ENCODE results near the gene HAGHL. TPM values are rescaled to one million over a fixed set of nuclear protein-coding genes. Genes with fewer than 3 reads are reported as not detected.

The HAGHL gene
- total and polyA plus RNA-seq, 2 donors (not counting 3 experiments of a cell fraction or from before 2014, with no cell fraction given), result 6.3 to 6.8 TPM

DNA sequence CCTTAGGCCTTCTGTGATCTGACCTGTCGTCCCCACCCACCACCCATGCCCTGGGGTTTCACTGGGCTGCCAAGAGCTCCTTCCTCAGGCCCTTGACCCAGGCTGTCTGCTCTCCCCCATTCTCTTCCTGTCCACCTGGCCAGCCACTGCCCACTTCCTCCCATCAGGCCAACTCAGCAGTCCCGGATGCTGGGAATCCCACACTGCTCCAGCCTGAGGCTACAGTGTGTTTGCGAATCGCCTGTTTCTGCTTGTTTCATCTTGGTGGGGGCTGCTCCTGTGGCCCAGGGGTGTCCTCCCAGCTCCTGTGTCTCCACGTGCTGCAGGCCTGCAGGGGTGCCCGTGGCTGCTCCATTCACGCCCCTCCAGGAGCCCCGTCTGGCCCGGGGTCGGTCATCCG lies 12.8 kb upstream of the HAGHL start:
- no peak overlapping the region for H3K4me3 ChIP-seq (replicated peaks in 1 of 3; ENCODE audit: insufficient read depth in 1 of 3, low read depth in 1 of 3, low read length in 3 of 3)
- no peak for TF ChIP-seq GATA2 (IDR thresholded peaks at IDR 0.05; ENCODE audit: insufficient read depth, insufficient read length, low read depth, low read length)
- no peak for TF ChIP-seq POLR2A (IDR thresholded peaks at IDR 0.05; ENCODE audit: low read depth, low read length)
- TF ChIP-seq POLR2AphosphoS5 (IDR thresholded peaks at IDR 0.05; ENCODE audit: insufficient read depth, low read depth, low read length), result no peak
- TF ChIP-seq EZH2 (IDR thresholded peaks at IDR 0.05; ENCODE audit: borderline replicate concordance, low read depth, low read length, severe bottlenecking), result no peak
- no peak for TF ChIP-seq FOS (IDR thresholded peaks at IDR 0.05; ENCODE audit: borderline replicate concordance, insufficient read depth, low read length)
- no peak for TF ChIP-seq MYC (IDR thresholded peaks at IDR 0.05; ENCODE audit: low read depth, low read length)
- TF ChIP-seq JUN (IDR thresholded peaks at IDR 0.05; ENCODE audit: borderline replicate concordance, insufficient read depth, insufficient read length, low read depth), result no peak
- TF ChIP-seq, protein P1, sequence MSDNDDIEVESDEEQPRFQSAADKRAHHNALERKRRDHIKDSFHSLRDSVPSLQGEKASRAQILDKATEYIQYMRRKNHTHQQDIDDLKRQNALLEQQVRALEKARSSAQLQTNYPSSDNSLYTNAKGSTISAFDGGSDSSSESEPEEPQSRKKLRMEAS (IDR thresholded peaks at IDR 0.05; ENCODE audit: insufficient read depth, insufficient read length), result no peak
- BruUV-seq (replicated peaks), result no TSS peak
- no peak overlapping the region for H3K9ac ChIP-seq (replicated peaks; ENCODE audit: extremely low read depth, insufficient read depth, low read length)
- no peak overlapping the region for H3K27ac ChIP-seq (ENCODE audit: insufficient read depth, low read depth, low read length)
- no peaks in the 10 kb centered on the region for H4K20me1 ChIP-seq (replicated peaks; ENCODE audit: control insufficient read depth, extremely low read depth, insufficient read depth, low read length)
- intact Hi-C loops (cut with micrococcal nuclease), result loop anchor here (2.0 kb wide), 1 partner anchor 15 kb away; no protein-coding TSS in a partner anchor
- no peaks in the 10 kb centered on the region for H3K9me1 ChIP-seq (replicated peaks; ENCODE audit: control insufficient read depth, extremely low read depth, insufficient read depth, low read length)
- no peak overlapping the region for H3K4me2 ChIP-seq (ENCODE audit: insufficient read depth, low read length)
- H3K27me3 ChIP-seq (ENCODE audit: control insufficient read depth in 2 of 2, insufficient read depth in 2 of 2, low read length in 2 of 2), result no peaks in the 10 kb centered on the region
- H3K79me2 ChIP-seq (ENCODE audit: control insufficient read depth, insufficient read depth, low read length), result no peaks in the 10 kb centered on the region
- no peaks in the 10 kb centered on the region for H3K9me3 ChIP-seq (replicated peaks; ENCODE audit: control insufficient read depth, insufficient read depth, low read length)
- FAIRE-seq (no peak), DNase-seq (ENCODE audit: low read depth, low spot score) (no peak)
- dilution Hi-C loops (cut with MboI; ENCODE audit: extremely low pct_ligation_motif_present, low sequenced_read_pairs), result no loop called here
- H2AFZ ChIP-seq (ENCODE audit: low read depth, low read length), result no peak overlapping the region
- H3K36me3 ChIP-seq (ENCODE audit: control insufficient read depth in 2 of 2, extremely low read depth in 1 of 2, insufficient read depth in 2 of 2, low read length in 2 of 2), result no peaks in the 10 kb centered on the region
- CTCF ChIA-PET, result interaction anchor here (3.0 kb wide), 1 partner anchor 71 kb away, joined by 67 read pairs; no protein-coding TSS in a partner anchor
- POLR2A ChIA-PET, result no interaction called here
- H3K4me1 ChIP-seq (ENCODE audit: control insufficient read depth, extremely low read depth, insufficient read depth, low read length), result peaks cover 10% of the 10 kb centered on the region
